GM18502 (cell line): ENCODE measurements around the gene LMTK3.

Experiments
- ATAC-seq: cut with Tn5 transposase; IDR thresholded peaks from one replicate; pipeline ENCODE4 v1.9.1; 2021; ENCODE audit warnings: mild to moderate bottlenecking; ENCODE audit not compliant: unreplicated experiment, poor library complexity

Gene LMTK3

GRCh38 chr19:48451624-48452023, 60.0 kb downstream of the LMTK3 start:
- ATAC-seq: no peak

GRCh38 chr19:48450863-48451262, 60.8 kb downstream of the LMTK3 start:
- ATAC-seq: no peak

DNA sequence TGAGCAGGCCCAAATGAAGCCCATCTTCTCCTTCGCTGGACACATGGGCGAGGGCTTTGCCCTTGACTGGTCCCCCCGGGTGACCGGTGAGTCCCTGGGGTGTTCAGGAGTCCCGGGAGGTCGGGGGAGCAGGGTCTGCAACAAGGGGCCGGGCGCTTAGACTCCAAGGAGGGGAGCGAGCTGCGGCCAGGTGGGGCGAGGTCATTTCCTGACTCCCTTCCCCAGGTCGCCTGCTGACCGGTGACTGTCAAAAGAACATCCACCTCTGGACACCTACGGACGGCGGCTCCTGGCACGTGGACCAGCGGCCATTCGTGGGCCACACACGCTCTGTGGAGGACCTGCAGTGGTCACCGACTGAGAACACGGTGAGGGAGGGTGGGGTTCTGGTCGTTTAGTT, 61.2 kb downstream of the LMTK3 start:
- no peak for ATAC-seq

GRCh38 chr19:48448563-48448962, 63.1 kb downstream of the LMTK3 start:
- ATAC-seq: no peak

- no peak for ATAC-seq
Observed at GRCh38 chr19:48446579-48446978, 65.1 kb downstream of the LMTK3 start.

DNA sequence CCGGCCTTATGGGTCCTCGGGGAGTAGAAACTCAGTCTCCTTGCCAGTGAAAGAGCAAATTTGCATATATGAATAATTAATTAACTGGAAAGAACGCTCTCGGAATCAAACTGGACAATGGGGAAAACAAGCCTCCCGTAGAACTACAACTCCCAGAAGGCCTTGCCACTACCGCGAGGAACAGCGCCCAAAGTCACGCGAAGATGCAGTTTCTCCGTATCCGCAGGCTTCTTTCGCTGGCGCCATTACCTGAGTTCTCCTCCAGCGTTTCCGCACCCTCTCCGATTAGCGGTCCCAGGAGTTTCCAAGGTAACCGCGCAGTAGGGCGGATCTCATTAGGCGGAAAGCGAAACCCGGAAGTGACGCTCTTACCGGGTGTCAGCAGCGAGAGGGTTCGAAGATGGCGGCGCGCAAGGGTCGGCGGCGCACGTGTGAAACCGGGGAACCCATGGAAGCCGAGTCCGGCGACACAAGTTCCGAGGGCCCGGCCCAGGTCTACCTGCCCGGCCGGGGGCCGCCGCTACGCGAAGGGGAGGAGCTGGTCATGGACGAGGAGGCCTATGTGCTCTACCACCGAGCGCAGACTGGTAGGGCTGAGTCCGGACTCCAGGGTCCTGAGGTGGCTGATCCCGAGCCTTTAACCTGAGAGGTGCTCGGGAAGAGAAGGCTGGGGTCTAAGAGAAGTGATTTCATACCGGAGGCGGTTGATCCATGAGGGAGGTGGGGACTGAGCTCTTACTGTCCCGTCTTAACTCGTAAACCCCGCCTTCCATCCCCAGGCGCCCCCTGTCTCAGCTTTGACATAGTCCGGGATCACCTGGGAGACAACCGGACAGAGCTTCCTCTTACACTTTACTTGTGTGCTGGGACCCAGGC, 65.8 kb downstream of the LMTK3 start, which contains the start of gene GRWD1:
Gene GRWD1 (plus strand): TSS at position 378 of the 876 bp plus-strand sequence. CDS start 23 bp downstream, at position 401.
- peak; percentile 84 for ATAC-seq

DNA sequence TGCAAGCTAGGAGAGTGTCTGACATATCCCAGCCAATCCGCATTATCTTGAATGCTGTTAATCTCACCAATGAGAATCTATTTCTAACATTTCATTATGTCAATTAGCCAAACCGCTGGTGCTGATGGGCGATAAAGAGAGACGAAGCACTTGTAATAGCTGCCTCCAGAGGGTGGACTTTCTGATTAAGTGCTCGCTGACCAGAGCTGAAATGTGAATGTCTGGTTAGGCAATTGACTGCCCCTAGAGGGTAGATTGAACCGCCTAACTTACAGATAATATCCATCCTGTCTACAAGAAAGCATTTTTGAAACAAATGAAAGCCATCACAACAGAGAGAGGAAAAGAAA, 66.4 kb downstream of the LMTK3 start:
- ATAC-seq: peak; percentile 32

- no peak for ATAC-seq
Observed at GRCh38 chr19:48444936-48445200, 66.8 kb downstream of the LMTK3 start.

DNA sequence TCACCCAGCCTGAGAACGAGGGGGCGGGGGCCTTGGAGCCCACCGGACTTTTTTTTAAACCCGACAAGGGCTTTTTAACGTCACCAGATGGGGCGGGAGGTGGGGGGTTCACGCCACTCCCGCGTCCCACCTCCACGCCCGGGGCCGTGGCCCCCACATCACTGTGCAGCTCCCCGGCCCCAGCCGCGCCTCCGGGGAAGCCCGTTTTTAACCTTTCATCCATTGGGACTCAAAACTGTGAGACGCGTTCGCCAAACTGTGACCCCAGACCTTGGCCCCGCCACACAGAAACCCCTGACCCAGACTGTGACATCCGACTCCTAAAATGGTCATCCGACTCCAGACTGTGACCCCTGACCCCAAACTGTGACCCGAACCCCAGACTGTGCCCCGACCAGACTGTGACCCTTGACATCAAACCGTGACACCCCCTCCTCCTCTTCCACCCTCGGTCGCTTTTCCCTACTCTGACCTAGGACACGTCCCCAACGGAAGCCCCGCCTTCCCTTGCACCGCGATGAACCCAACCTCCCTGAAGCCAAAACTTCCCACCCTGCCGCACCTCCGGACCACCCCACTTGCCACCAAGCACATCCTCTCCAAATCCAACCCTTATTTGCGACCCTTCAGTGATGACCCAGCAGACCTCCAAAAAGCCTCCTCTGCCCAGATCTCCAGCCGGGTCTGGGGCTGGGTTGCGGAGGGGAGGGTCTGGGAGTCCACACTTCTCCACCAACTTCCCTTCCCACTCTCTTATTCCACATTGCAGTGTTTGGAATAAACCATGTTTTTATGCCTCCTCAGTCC, 67.3 kb downstream of the LMTK3 start:
- ATAC-seq: no peak

DNA sequence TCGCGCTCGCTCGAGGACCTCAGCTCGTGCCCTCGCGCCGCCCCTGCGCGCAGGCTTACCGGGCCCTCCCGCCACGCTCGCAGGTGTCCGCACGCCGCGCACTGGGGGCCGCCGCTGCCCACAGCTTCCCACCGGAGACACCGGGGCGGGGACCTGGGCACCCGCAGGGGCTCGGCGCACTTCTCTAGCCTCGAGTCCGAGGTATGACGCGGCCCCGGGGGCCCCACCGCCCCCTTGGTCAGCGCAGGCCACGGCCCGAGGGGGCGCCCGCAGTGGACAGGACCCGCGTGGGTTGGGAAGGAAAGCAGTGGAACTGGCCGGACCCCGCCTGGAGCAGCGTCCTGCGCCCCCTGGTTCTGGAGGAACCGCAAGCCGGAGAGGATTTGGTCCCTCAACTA, 67.9 kb downstream of the LMTK3 start:
- no peak for ATAC-seq

DNA sequence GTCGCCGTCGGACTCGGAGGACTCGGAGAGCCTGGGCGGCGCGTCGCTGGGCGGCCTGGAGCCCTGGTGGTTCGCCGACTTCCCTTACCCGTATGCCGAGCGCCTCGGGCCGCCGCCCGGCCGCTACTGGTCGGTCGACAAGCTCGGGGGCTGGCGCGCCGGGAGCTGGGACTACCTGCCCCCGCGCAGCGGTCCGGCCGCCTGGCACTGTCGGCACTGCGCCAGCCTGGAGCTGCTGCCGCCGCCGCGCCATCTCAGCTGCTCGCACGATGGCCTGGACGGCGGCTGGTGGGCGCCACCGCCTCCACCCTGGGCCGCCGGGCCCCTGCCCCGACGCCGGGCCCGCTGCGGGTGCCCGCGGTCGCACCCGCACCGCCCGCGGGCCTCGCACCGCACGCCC, 68.4 kb downstream of the LMTK3 start:
- ATAC-seq: no peak

DNA sequence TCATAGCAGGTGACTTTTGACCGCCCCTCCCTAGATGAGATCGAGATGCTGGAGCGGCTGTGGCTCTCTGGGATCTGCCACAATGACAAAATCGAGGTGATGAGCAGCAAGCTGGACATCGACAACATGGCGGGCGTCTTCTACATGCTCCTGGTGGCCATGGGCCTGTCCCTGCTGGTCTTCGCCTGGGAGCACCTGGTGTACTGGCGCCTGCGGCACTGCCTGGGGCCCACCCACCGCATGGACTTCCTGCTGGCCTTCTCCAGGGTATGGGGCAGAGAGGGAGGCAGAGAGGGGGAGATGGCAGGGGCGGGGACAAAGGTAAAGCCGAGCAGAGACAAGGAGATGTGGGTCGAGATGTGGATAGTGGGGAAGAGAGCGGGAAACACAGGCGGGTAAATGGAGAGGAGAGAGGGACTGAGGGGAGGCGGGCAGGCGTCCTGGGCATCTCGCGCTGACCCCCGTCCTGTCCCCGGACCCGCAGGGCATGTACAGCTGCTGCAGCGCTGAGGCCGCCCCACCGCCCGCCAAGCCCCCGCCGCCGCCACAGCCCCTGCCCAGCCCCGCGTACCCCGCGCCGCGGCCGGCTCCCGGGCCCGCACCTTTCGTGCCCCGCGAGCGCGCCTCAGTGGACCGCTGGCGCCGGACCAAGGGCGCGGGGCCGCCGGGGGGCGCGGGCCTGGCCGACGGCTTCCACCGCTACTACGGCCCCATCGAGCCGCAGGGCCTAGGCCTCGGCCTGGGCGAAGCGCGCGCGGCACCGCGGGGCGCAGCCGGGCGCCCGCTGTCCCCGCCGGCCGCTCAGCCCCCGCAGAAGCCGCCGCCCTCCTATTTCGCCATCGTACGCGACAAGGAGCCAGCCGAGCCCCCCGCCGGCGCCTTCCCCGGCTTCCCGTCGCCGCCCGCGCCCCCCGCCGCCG, 69.3 kb downstream of the LMTK3 start:
- ATAC-seq: no peak

GRCh38 chr19:48441360-48442050, 70.1 kb downstream of the LMTK3 start:
- no peak for ATAC-seq

GRCh38 chr19:48436586-48436985, 75.0 kb downstream of the LMTK3 start:
- ATAC-seq: no peak
